Epithelial cell of esophagus (primary cell): Measurements from ENCODE around the gene APLF.

Source experiments
- DNase-seq: peaks from one replicate; pipeline ENCODE4 v3.0.0; 2010; ENCODE audit warnings: low read depth
- H3K4me3 ChIP-seq: 2 replicates; pipeline ENCODE4 v1.5.1; 2011; ENCODE audit warnings: mild to moderate bottlenecking, low read length, control low read depth
- CTCF ChIP-seq: IDR thresholded peaks from 2 replicates; pipeline ENCODE4 v1.5.1; 2011; ENCODE audit warnings: low read depth, mild to moderate bottlenecking, low read length, control low read depth, inconsistent platforms; ENCODE audit not compliant: insufficient read depth; ENCODE audit errors: missing control alignments

APLF gene

GRCh38 chr2:68556381-68556780 lies 89.0 kb downstream of the APLF start:
- no peak for TF ChIP-seq CTCF
- DNase-seq: peak; percentile 68
- no peak overlapping the region for H3K4me3 ChIP-seq

GRCh38 chr2:68558576-68558975 lies 91.2 kb downstream of the APLF start:
- no peak for TF ChIP-seq CTCF
- no peak for DNase-seq
- no peak overlapping the region for H3K4me3 ChIP-seq

GRCh38 chr2:68559692-68560091 lies 92.3 kb downstream of the APLF start:
- no peak for DNase-seq
- no peak overlapping the region for H3K4me3 ChIP-seq
- no peak for TF ChIP-seq CTCF

- H3K4me3 ChIP-seq: no peak overlapping the region
- TF ChIP-seq CTCF: no peak
- DNase-seq: no peak
These were observed 93.2 kb downstream of the APLF start for GRCh38 chr2:68560545-68560944.

GRCh38 chr2:68561372-68561771 lies 94.0 kb downstream of the APLF start:
- peak; percentile 56 for DNase-seq
- no peak for TF ChIP-seq CTCF
- H3K4me3 ChIP-seq: no peak overlapping the region

GRCh38 chr2:68562934-68563333 lies 95.5 kb downstream of the APLF start:
- no peak for DNase-seq
- TF ChIP-seq CTCF: no peak
- H3K4me3 ChIP-seq: no peak overlapping the region

- H3K4me3 ChIP-seq: no peak overlapping the region
- no peak for DNase-seq
- TF ChIP-seq CTCF: no peak
These were observed 97.0 kb downstream of the APLF start for GRCh38 chr2:68564426-68564825.
